GM18519 (cell line): Measurements from ENCODE around the gene PCDHA3.
"Not testable (repeated sequence)": the region's sequence is repeated elsewhere in the genome, so short reads cannot be mapped to it uniquely, and the experiment has no call there.

Source experiments
- ATAC-seq: cut with Tn5 transposase; IDR thresholded peaks from one replicate; pipeline ENCODE4 v1.9.1; 2021; ENCODE audit warnings: mild to moderate bottlenecking, moderate library complexity; ENCODE audit not compliant: unreplicated experiment, low FRiP score

Gene PCDHA3

DNA sequence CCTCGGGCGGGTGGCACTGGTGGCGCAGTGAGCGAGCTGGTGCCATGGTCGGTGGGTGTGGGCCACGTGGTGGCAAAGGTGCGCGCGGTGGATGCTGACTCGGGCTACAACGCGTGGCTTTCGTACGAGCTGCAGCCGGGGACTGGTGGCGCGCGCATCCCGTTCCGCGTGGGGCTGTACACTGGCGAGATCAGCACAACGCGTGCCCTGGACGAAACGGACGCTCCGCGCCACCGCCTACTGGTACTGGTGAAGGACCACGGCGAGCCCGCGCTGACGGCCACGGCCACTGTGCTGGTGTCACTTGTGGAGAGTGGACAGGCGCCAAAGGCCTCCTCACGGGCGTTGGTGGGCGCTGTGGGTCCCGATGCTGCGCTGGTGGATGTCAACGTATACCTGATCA is 8.0 kb downstream of the PCDHA3 start:
- no peak for ATAC-seq

DNA sequence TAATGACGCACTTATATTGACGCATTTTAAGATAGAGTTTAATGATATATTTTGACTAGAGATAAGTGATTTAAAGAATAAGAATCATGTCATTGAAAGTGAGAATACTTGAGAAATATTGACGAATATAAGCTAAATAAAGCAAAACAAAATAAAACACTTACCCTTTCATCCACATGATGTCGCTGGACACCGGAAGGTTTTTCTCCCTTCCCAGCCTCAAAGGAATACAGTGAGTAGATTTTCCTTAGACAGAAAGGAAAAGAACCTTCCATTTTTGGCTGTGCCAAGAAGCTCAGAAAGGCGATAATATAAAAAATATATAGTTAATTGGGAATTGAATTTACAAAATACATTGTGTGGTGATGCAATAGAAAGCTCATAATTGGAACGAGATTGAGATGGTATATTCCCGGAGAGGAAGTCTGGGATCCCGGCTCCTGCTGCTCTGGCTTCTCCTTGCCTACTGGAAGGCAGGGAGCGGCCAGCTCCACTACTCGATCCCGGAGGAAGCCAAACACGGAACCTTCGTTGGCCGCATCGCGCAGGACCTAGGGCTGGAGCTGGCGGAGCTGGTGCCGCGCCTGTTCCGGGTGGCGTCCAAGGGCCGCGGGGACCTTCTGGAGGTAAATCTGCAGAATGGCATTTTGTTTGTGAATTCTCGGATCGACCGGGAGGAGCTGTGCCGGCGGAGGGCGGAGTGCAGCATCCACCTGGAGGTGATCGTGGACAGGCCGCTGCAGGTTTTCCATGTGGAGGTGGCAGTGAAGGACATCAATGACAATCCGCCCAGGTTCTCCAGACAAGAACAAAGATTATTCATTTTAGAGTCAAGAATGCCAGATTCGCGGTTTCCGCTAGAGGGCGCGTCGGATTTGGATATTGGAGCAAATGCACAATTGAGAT is 20.8 kb downstream of the PCDHA3 start, which contains the start of gene PCDHA5:
Gene PCDHA5, plus strand, starts transcription at position 239 of the 906 bp plus-strand sequence.
- no peak for ATAC-seq

DNA sequence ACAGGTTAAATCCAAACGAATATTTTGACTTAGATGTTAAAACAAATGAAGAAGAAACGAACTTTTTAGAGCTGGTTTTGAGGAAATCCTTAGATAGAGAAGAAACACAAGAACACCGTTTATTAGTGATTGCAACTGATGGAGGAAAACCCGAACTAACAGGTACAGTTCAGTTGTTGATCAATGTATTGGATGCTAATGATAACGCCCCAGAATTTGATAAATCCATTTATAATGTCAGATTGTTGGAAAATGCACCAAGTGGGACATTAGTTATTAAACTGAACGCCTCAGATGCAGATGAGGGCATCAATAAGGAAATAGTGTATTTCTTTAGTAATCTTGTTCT is 21.4 kb downstream of the PCDHA3 start:
- no peak for ATAC-seq

DNA sequence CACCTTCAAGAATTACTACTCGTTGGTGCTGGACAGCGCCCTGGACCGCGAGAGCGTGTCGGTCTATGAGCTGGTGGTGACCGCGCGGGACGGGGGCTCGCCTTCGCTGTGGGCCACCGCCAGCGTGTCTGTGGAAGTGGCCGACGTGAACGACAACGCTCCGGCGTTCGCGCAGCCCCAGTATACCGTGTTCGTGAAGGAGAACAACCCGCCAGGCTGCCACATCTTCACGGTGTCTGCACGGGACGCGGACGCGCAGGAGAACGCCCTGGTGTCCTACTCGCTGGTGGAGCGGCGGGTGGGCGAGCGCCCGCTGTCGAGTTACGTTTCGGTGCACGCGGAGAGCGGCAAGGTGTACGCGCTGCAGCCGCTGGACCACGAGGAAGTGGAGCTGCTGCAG is 22.1 kb downstream of the PCDHA3 start:
- not testable (repeated sequence) for ATAC-seq

DNA sequence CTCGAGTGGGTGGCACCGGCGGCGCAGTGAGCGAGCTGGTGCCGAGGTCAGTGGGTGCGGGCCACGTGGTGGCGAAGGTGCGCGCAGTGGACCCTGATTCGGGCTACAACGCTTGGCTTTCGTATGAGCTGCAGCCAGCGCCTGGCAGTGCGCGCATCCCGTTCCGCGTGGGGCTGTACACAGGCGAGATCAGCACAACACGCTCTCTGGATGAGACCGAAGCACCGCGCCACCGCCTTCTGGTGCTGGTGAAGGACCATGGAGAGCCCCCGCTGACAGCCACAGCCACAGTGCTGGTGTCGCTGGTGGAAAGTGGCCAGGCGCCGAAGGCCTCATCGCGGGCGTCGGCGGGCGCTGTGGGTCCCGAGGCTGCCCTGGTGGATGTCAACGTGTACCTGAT is 22.6 kb downstream of the PCDHA3 start:
- ATAC-seq: no peak

DNA sequence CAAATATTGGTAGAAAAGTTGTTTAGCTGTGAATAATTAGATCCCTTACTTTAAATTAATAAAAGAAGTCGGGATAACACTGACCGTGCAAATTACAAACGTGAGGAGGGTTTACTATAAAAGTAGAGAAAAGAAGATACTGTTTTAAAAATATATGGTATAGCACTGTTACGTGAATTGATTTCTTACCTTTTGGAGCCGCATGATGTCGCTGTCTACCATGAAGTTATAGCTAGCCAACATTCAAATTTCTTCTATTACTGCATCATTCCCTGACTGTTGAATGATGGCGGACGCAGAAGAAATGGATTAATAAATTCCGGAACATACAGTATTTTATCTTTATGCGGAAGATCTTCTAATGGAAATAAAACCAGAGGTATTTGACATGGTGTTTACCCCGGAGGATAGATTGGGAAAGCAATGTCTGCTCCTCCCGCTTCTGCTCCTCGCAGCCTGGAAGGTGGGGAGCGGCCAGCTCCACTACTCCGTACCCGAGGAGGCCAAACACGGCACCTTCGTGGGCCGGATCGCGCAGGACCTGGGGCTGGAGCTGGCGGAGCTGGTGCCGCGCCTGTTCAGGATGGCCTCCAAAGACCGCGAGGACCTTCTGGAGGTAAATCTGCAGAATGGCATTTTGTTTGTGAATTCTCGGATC is 27.0 kb downstream of the PCDHA3 start, which contains the start of gene PCDHA6:
Gene PCDHA6, plus strand, starts transcription at position 257 of the 658 bp plus-strand sequence. Its CDS starts 132 bp downstream, at position 389.
- ATAC-seq: no peak

DNA sequence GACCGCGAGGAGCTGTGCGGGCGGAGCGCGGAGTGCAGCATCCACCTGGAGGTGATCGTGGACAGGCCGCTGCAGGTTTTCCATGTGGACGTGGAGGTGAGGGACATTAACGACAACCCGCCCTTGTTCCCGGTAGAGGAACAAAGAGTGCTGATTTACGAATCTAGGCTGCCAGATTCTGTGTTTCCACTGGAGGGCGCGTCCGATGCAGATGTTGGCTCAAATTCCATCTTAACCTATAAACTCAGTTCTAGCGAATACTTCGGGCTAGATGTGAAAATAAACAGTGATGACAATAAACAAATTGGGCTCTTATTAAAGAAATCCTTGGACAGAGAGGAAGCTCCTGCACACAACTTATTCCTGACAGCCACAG is 27.5 kb downstream of the PCDHA3 start:
- ATAC-seq: no peak

DNA sequence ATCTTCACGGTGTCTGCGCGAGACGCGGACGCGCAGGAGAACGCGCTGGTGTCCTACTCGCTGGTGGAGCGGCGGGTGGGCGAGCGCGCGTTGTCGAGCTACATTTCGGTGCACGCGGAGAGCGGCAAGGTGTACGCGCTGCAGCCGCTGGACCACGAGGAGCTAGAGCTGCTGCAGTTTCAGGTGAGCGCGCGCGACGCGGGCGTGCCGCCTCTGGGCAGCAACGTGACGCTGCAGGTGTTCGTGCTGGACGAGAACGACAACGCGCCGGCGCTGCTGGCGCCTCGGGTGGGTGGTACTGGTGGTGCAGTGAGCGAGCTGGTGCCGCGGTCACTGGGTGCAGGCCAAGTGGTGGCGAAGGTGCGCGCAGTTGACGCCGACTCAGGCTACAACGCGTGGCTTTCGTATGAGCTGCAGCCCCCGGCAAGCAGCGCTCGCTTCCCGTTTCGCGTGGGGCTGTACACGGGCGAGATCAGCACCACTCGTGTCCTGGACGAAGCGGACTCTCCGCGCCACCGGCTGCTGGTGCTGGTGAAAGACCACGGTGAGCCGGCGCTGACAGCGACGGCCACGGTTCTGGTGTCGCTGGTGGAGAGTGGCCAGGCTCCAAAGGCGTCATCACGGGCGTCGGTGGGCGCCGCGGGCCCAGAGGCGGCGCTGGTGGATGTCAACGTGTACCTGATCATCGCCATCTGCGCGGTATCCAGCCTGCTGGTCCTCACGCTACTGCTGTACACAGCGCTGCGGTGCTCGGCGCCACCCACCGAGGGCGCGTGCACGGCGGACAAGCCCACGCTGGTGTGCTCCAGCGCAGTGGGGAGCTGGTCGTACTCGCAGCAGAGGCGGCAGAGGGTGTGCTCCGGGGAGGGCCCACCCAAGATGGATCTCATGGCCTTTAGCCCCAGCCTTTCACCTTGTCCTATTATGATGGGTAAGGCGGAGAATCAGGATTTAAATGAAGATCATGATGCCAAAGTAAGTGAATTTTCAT is 28.9 kb downstream of the PCDHA3 start:
- ATAC-seq: not testable (repeated sequence)

DNA sequence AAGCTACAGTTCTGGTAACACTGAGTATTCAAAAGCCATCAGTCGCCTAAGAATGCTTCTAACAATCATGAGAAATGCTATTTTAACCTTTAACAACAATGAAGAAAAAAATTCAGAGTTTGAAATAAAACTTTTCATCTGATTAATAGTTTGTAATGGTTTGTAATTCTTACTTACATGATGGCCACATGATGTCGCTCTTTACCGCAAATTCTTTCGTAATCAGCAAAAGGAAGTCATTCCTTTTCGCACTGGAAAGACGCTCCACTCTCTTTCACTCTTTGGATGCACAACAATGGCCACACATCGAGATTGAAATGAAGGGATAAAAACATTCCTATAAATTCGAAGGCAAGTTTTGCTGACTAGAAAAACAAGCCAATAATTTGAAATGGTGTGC is 33.1 kb downstream of the PCDHA3 start, which contains the start of gene PCDHA7:
Gene PCDHA7, plus strand, starts transcription at position 277 of the 400 bp plus-strand sequence. Its CDS starts 115 bp downstream, at position 392.
- ATAC-seq: no peak

DNA sequence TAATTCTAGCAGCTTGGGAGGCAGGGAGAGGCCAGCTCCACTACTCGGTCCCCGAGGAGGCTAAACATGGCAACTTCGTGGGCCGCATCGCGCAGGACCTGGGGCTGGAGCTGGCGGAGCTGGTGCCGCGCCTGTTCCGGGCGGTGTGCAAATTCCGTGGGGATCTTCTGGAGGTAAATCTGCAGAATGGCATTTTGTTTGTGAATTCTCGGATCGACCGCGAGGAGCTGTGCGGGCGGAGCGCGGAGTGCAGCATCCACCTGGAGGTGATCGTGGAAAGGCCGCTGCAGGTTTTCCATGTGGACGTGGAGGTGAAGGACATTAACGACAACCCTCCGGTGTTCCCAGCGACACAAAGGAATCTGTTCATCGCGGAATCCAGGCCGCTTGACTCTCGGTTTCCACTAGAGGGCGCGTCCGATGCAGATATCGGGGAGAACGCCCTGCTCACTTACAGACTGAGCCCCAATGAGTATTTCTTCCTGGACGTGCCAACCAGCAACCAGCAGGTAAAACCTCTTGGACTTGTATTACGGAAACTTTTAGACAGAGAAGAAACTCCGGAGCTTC is 33.7 kb downstream of the PCDHA3 start:
- not testable (repeated sequence) for ATAC-seq

DNA sequence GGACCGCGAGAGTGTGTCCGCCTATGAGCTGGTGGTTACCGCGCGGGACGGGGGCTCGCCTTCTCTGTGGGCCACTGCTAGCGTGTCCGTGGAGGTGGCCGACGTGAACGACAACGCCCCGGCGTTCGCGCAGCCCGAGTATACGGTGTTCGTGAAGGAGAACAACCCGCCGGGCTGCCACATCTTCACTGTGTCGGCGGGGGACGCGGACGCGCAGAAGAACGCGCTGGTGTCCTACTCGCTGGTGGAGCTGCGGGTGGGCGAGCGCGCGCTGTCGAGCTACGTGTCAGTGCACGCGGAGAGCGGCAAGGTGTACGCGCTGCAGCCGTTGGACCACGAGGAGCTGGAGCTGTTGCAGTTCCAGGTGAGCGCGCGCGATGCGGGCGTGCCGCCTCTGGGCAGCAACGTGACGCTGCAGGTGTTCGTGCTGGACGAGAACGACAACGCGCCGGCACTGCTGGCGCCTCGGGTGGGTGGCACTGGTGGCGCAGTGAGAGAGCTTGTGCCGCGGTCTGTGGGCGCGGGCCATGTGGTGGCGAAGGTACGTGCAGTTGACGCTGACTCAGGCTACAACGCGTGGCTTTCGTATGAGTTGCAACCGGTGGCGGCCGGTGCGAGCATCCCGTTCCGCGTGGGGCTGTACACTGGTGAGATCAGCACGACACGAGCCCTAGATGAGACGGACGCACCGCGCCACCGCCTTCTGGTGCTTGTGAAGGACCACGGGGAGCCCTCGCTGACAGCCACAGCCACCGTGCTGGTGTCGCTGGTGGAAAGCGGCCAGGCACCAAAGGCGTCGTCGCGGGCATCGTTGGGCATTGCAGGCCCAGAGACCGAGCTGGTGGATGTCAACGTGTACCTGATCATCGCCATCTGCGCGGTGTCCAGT is 35.0 kb downstream of the PCDHA3 start:
- ATAC-seq: no peak

DNA sequence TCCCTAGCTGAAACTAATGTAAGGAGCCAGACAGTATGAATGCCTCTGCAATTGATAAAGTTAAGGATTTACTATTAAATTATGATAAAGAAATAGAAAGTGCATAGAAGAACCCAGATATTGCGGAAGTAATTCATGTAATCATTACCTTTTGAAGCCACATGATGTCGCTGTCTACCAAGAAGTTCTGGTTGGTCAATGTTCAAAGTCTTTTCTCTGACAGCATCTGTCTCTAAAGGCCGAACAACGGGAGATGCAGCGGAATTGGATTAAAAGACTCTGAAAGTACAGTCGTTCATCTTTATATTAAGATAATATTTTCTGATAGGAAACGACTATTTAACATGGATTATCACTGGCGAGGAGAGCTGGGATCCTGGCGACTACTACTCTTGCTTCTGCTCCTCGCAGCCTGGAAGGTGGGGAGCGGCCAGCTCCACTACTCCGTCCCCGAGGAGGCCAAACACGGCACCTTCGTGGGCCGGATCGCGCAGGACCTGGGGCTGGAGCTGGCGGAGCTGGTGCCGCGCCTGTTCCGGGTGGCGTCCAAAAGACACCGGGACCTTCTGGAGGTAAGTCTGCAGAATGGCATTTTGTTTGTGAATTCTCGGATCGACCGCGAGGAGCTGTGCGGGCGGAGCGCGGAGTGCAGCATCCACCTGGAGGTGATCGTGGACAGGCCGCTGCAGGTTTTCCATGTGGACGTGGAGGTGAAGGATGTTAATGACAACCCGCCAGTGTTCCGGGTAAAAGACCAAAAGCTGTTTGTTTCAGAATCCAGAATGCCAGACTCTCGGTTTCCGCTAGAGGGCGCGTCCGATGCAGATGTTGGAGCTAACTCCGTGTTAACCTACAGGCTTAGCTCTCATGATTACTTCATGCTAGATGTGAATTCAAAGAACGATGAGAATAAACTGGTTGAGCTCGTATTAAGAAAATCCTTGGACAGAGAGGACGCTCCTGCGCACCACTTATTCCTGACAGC is 40.4 kb downstream of the PCDHA3 start, which contains the start of gene PCDHA8:
Gene PCDHA8, plus strand, starts transcription at position 210 of the 985 bp plus-strand sequence. Its CDS starts 135 bp downstream, at position 345.
- ATAC-seq: no peak

DNA sequence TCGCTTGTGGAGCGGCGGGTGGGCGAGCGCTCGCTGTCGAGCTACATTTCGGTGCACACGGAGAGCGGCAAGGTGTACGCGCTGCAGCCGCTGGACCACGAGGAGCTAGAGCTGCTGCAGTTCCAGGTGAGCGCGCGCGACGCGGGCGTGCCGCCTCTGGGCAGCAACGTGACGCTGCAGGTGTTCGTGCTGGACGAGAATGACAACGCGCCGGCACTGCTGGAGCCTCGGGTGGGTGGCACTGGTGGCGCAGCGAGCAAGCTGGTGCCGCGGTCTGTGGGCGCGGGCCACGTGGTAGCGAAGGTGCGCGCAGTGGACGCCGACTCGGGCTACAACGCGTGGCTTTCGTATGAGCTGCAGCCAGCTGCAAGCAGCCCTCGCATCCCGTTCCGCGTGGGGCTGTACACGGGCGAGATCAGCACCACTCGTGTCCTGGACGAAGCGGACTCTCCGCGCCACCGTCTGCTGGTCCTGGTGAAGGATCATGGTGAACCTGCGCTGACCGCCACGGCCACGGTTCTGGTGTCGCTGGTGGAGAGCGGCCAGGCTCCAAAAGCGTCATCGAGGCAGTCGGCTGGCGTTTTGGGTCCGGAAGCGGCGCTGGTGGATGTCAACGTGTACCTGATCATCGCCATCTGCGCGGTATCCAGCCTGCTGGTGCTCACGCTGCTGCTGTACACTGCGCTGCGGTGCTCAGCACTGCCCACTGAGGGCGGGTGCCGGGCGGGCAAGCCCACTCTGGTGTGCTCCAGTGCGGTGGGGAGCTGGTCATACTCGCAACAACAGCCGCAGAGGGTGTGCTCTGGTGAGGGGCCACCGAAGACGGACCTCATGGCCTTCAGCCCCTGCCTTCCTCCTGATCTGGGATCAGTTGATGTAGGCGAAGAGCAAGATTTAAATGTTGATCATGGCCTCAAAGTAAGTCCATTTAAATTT is 42.2 kb downstream of the PCDHA3 start:
- no peak for ATAC-seq

DNA sequence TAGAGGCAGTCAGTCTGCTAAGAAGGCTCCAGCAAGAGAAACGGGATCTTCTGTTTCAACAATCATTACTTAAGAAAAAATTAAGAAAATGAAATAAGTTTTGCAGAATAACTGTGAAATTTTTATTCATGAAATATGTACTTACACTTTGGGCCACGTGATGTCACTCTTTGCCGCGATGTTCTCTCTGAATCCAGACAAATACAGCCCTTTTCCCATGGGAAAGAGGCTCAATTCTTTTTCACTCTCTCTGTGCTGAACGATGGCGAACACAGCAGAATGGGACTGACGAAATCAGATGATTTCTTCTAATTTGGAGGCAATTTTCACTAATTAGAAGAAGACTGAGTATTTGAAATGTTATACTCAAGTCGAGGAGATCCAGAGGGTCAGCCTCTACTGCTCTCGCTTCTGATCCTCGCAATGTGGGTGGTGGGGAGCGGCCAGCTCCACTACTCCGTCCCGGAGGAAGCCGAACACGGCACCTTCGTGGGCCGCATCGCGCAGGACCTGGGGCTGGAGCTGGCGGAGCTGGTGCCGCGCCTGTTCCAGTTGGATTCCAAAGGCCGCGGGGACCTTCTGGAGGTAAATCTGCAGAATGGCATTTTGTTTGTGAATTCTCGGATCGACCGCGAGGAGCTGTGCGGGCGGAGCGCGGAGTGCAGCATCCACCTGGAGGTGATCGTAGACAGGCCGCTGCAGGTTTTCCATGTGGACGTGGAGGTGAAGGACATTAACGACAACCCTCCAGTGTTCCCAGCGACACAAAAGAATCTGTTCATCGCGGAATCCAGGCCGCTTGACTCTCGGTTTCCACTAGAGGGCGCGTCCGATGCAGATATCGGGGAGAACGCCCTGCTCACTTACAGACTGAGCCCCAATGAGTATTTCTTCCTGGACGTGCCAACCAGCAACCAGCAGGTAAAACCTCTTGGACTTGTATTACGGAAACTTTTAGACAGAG is 47.6 kb downstream of the PCDHA3 start, which contains the start of gene PCDHA9:
Gene PCDHA9, plus strand, starts transcription at position 244 of the 964 bp plus-strand sequence. Its CDS starts 114 bp downstream, at position 358.
- not testable (repeated sequence) for ATAC-seq
